Measurements from ENCODE around the gene NUTF2.

The NUTF2 gene

DNA sequence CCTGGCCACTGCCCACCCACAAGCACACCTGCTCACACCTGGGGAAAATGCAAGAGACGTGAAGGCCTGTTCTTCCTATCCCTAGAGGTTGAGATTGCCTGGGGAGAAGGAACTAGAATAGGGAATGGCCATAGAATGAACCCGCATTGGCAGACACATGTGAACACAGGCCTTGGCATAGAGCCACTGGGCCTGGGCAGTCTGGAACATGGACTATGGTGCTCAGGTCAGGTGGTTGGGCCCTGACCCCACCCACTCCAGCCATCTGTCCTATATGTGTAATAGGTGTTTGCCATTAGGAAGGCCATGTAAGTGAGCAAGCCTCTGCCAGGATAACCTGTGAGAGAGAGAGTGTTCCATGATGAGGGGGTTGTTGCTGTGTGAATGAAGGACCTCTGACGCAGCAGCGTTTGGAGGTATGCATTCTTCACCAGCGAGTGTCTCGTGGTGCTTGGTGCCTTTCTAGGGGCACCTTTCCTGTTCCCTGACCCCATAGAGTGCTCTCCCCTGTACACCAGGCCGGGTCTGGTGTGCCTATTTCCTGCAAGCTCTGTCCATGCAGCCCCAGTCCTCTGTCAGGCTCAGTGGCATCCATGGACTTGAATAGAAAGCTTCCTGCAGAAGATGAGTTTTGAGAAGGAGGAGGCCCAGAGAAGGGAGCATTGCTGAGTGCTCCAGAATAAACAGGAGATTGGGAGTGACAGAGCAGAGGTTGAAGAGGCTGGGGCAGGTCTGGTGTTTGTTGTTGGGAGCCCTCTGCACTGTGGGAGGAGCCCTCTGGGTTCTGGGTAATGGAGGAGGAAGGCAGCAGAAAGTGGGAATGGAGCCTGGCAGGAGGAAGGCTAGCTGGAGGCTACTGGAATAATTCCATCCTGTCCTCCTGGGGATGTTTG is 69.3 kb downstream of the NUTF2 start:
- in situ Hi-C loops (cut with HindIII; ENCODE audit: low sequenced_read_pairs): no loop called here
- TF ChIP-seq CTCF (IDR thresholded peaks at IDR 0.05; ENCODE audit: low read depth, low read length): no peak
- DNase-seq (ENCODE audit: low read depth, low spot score): no peak
- no peak overlapping the region for H3K4me3 ChIP-seq (ENCODE audit: low read depth, low read length)

DNA sequence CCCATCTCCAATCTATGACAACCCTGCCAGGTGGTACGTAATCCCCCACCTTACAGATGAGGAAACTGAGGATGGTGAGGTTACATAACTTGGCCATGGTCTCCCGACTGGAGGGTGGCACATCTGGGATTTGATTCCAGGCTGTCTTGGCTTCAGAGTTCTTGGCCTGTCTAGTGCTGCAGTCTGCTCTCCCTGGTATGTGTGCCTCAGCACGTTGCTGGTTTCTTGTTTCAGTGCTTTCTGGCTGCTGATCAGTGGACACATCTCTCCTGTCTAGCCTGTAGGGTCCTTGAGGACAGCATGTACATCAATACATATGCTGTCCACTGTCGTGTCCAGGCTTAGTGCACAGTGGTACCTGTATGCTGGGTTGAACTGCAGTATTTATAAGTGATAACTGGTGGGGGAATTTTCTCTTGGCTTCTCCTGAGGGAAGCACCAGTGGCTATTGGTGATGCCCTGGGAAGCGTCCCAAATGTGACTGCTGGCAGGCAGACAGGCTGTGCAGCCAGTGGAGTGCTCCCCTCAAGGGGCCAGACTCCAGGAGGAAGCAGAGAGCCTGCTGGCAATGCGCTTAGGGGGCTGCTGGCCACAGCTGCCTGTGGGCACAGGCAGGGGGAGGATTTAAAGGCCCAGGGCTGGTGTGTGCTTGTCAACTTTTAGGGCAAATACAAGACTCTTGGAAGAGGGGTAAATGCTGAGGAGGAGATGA is 70.6 kb downstream of the NUTF2 start:
- H3K4me3 ChIP-seq (ENCODE audit: low read depth, low read length): no peak overlapping the region
- in situ Hi-C loops (cut with HindIII; ENCODE audit: low sequenced_read_pairs): no loop called here
- TF ChIP-seq CTCF (IDR thresholded peaks at IDR 0.05; ENCODE audit: low read depth, low read length): no peak
- DNase-seq (ENCODE audit: low read depth, low spot score): no peak

DNA sequence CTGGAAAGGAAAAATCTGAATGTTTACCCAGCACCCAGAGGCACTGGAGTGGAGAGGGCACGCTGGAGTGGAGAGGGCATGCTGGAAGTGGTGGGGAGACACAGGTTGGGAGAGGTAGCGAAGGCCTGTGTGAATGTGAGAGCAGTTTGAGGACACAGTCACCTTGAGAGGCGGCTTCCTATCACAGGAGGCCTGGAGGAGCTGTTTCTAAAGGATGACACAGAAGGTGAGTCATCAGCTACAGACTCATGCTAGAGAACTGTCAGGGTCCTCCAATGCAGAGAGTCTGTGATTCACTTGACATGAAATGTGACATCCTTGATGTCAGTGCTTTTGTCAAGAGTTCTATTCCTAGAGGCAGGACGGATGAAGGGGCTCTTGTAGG is 71.1 kb downstream of the NUTF2 start:
- in situ Hi-C loops (cut with HindIII; ENCODE audit: low sequenced_read_pairs): no loop called here
- TF ChIP-seq CTCF (IDR thresholded peaks at IDR 0.05; ENCODE audit: low read depth, low read length): no peak
- H3K4me3 ChIP-seq (ENCODE audit: low read depth, low read length): no peak overlapping the region
- peak; percentile 74 for DNase-seq (ENCODE audit: low read depth, low spot score)

DNA sequence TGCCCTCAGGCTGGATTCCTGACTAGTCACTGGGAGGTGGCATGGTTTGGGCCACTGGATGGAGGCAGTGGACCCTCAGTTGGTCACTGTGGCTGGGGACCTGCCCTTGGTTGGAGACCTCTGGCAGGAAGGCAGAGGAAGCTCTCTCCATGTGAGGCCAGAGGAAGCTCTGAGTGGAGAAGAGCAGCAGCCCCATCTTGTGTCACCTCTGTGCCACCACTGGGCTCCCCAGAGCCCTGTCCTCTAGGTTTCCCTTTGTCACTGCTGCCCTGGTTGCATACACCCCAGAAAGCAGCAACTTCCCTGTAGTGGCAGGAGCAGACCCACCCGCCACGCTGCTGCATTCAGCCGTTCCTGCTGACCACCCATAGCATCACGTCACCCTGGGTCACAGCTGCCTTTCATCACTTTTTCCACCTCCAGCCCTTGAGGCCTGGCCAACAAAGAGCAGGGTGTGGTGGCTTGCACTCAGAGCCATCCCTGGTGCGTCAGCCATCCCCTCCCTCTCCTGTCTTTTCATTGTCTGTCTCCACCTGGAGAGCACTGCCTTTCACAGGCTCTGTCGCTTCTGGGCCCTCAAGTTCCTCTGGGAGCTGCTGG is 73.0 kb downstream of the NUTF2 start:
- TF ChIP-seq CTCF (IDR thresholded peaks at IDR 0.05; ENCODE audit: low read depth, low read length): no peak
- no peak for DNase-seq (ENCODE audit: low read depth, low spot score)
- in situ Hi-C loops (cut with HindIII; ENCODE audit: low sequenced_read_pairs): no loop called here
- no peak overlapping the region for H3K4me3 ChIP-seq (ENCODE audit: low read depth, low read length)

All from astrocyte of the spinal cord (primary cell).